Measurements from ENCODE around the gene HDDC2.
A peak's percentile ranks its signal among the peaks of the same experiment; 100 is the strongest.

Gene HDDC2

GRCh38 chr6:125301435-125302391 lies at the start of gene HDDC2:
Gene HDDC2 (minus strand): TSS chr6:125301967. CDS start chr6:125301932, 35 bp downstream.
- DNase-seq (ENCODE audit: low read depth in 3 of 3, low spot score in 1 of 3), result peak in 2 of 3 donors; percentile 4 to 35

GRCh38 chr6:125346926-125347563 lies 45.3 kb upstream of the HDDC2 start:
- DNase-seq (ENCODE audit: low read depth in 3 of 3, low spot score in 1 of 3), result no peak

- no peak for DNase-seq (ENCODE audit: low read depth in 3 of 3, low spot score in 1 of 3)
Observed at GRCh38 chr6:125346201-125346925, 44.6 kb upstream of the HDDC2 start.

GRCh38 chr6:125341460-125341859 lies 39.7 kb upstream of the HDDC2 start:
- DNase-seq (ENCODE audit: low read depth in 3 of 3, low spot score in 1 of 3), result no peak

GRCh38 chr6:125340991-125341390 lies 39.2 kb upstream of the HDDC2 start:
- no peak for DNase-seq (ENCODE audit: low read depth in 3 of 3, low spot score in 1 of 3)

- no peak for DNase-seq (ENCODE audit: low read depth in 3 of 3, low spot score in 1 of 3)
Observed at GRCh38 chr6:125340175-125340835, 38.5 kb upstream of the HDDC2 start.

- no peak for DNase-seq (ENCODE audit: low read depth in 3 of 3, low spot score in 1 of 3)
Observed at GRCh38 chr6:125339653-125340052, 37.9 kb upstream of the HDDC2 start.

- DNase-seq (ENCODE audit: low read depth in 3 of 3, low spot score in 1 of 3), result no peak
Observed at GRCh38 chr6:125338381-125338780, 36.6 kb upstream of the HDDC2 start.

- DNase-seq (ENCODE audit: low read depth in 3 of 3, low spot score in 1 of 3), result no peak
Observed at GRCh38 chr6:125337706-125338105, 35.9 kb upstream of the HDDC2 start.

GRCh38 chr6:125332664-125333063 lies 30.9 kb upstream of the HDDC2 start:
- DNase-seq (ENCODE audit: low read depth in 3 of 3, low spot score in 1 of 3), result no peak

- DNase-seq (ENCODE audit: low read depth in 3 of 3, low spot score in 1 of 3), result no peak
Observed at GRCh38 chr6:125325586-125325985, 23.8 kb upstream of the HDDC2 start.

- no peak for DNase-seq (ENCODE audit: low read depth in 3 of 3, low spot score in 1 of 3)
Observed at GRCh38 chr6:125323376-125323775, 21.6 kb upstream of the HDDC2 start.

GRCh38 chr6:125316621-125317020 lies 14.9 kb upstream of the HDDC2 start:
- no peak for DNase-seq (ENCODE audit: low read depth in 3 of 3, low spot score in 1 of 3)

GRCh38 chr6:125315548-125315947 lies 13.8 kb upstream of the HDDC2 start:
- no peak for DNase-seq (ENCODE audit: low read depth in 3 of 3, low spot score in 1 of 3)

- no peak for DNase-seq (ENCODE audit: low read depth in 3 of 3, low spot score in 1 of 3)
Observed at GRCh38 chr6:125314009-125314581, 12.3 kb upstream of the HDDC2 start.

GRCh38 chr6:125312950-125313349 lies 11.2 kb upstream of the HDDC2 start:
- no peak for DNase-seq (ENCODE audit: low read depth in 3 of 3, low spot score in 1 of 3)

GRCh38 chr6:125312478-125312877 lies 10.7 kb upstream of the HDDC2 start:
- no peak for DNase-seq (ENCODE audit: low read depth in 3 of 3, low spot score in 1 of 3)

GRCh38 chr6:125310994-125311649 lies 9.4 kb upstream of the HDDC2 start:
- DNase-seq (ENCODE audit: low read depth in 3 of 3, low spot score in 1 of 3), result no peak

GRCh38 chr6:125307964-125308615 lies 6.3 kb upstream of the HDDC2 start:
- DNase-seq (ENCODE audit: low read depth in 3 of 3, low spot score in 1 of 3), result no peak
